GM12878 (cell line): ENCODE results near the gene ATP6V1C2. TPM values are rescaled to one million over a fixed set of nuclear protein-coding genes. Genes with fewer than 3 reads are reported as not detected.

Experiments used
- ATAC-seq: fragments of 200-7000 bp; cut with Tn5 transposase; 3 replicates; pipeline ENCODE4 v1.9.1; 2020; ENCODE audit warnings: mild to moderate bottlenecking, moderate library complexity
- BruUV-seq: library from RNA; stranded (reverse); fragments of 400-500 nt; replicated peaks from 2 replicates; lab custom pipeline; 2021; lab: Mats Ljungman, UMichigan
- CTCF ChIA-PET: fragments of 300-600 bp; sonication (Branson Sonifier 250); formaldehyde crosslinking; extraction: SDS; loops from one replicate; lab custom pipeline; 2021; ENCODE audit warnings: inconsistent platforms; lab: Yijun Ruan, JAX
- POLR2A ChIA-PET: fragments of 350-600 bp; formaldehyde crosslinking; extraction: SDS; loops from one replicate; lab custom pipeline; 2021; ENCODE audit warnings: inconsistent platforms; lab: Charles Lee
- RAD21 ChIA-PET: fragments of 300-600 bp; sonication (Branson Sonifier 250); formaldehyde crosslinking; loops from one replicate; lab custom pipeline; 2023; ENCODE audit warnings: antibody characterized with exemption; ENCODE audit not compliant: unreplicated experiment; lab: Charles Lee
- SMC1A ChIA-PET: fragments of 300-600 bp; sonication (Branson Sonifier 250); formaldehyde crosslinking; loops from one replicate; lab custom pipeline; 2023; ENCODE audit not compliant: unreplicated experiment, uncharacterized antibody; lab: Charles Lee
- DNase-seq: peaks from one replicate; pipeline ENCODE4 v3.0.0-alpha.2; 2011; ENCODE audit warnings: low read depth, low spot score
- FAIRE-seq: peaks from 3 replicates; lab custom pipeline; 2011; peaks lifted over from hg19 to GRCh38; lab: Jason Lieb, UNC
- H2AFZ ChIP-seq: 2 replicates; pipeline ENCODE4 v1.6.0; 2011; ENCODE audit warnings: low read depth, low read length, control low read depth; ENCODE audit not compliant: control insufficient read depth
- H3K27ac ChIP-seq: 2 replicates; pipeline ENCODE4 v1.5.1; 2011; ENCODE audit warnings: control low read depth; ENCODE audit not compliant: control insufficient read depth, insufficient read depth
- H3K27me3 ChIP-seq, 2 experiments: replicated peaks in 1 of 2; 2 replicates each; pipeline versions ENCODE4 v1.6.0 to v1.6.1; 2011; ENCODE audit warnings: low read length in 1 of 2; ENCODE audit not compliant: control insufficient read depth in 2 of 2, insufficient read depth in 2 of 2
- H3K36me3 ChIP-seq, 2 experiments: 2 replicates each; pipeline ENCODE4 v1.5.1; 2011; ENCODE audit warnings: low read length in 1 of 2; ENCODE audit not compliant: control insufficient read depth in 2 of 2, insufficient read depth in 2 of 2
- H3K4me1 ChIP-seq: 2 replicates; pipeline ENCODE4 v1.6.1; 2011; ENCODE audit warnings: mild to moderate bottlenecking, low read length, moderate library complexity, mixed read lengths; ENCODE audit not compliant: control insufficient read depth, insufficient read depth
- H3K4me2 ChIP-seq: 2 replicates; pipeline ENCODE4 v1.6.0; 2011; ENCODE audit warnings: control low read depth; ENCODE audit not compliant: control insufficient read depth, insufficient read depth
- H3K4me3 ChIP-seq: fragments of 200-600 bp; sonication (generic); 2 replicates; pipeline ENCODE4 v1.5.1; 2016
- H3K79me2 ChIP-seq: 2 replicates; pipeline ENCODE4 v1.6.0; 2011; ENCODE audit warnings: low read length; ENCODE audit not compliant: control insufficient read depth, insufficient read depth
- H3K9ac ChIP-seq: 2 replicates; pipeline ENCODE4 v1.8.0; 2011; ENCODE audit warnings: low read length, control low read depth, mixed read lengths; ENCODE audit not compliant: control insufficient read depth, insufficient read depth
- H3K9me3 ChIP-seq: replicated peaks from 3 replicates; pipeline ENCODE4 v1.5.1; 2011; ENCODE audit warnings: mild to moderate bottlenecking, low read length; ENCODE audit not compliant: control insufficient read depth, insufficient read depth
- H4K20me1 ChIP-seq: 2 replicates; pipeline ENCODE4 v1.6.0; 2011; ENCODE audit not compliant: control insufficient read depth, insufficient read depth
- CHD2 ChIP-seq: IDR thresholded peaks from 2 replicates; pipeline ENCODE4 v1.6.1; 2011; ENCODE audit warnings: low read depth, low read length, improper control_type of control experiment, borderline replicate concordance
- CREB1 ChIP-seq: IDR thresholded peaks from 2 replicates; pipeline ENCODE4 v1.6.1; 2012; ENCODE audit warnings: low read depth, mild to moderate bottlenecking, inconsistent platforms
- EED ChIP-seq: sonication (generic); IDR thresholded peaks from 2 replicates; pipeline ENCODE4 v1.6.1; 2016; ENCODE audit warnings: antibody characterized with exemption, low read depth
- FOXM1 ChIP-seq: IDR thresholded peaks from 2 replicates; pipeline ENCODE4 v1.6.1; 2012; ENCODE audit warnings: low read depth, mild to moderate bottlenecking, inconsistent platforms, low read length, moderate library complexity
- RAD21 ChIP-seq: IDR thresholded peaks from 2 replicates; pipeline ENCODE4 v1.6.1; 2011; ENCODE audit warnings: mild to moderate bottlenecking, low read depth, low read length, moderate library complexity; ENCODE audit not compliant: insufficient read depth
- RBBP5 ChIP-seq: fragments of 200-600 bp; sonication (generic); conservative IDR thresholded peaks from 2 replicates; pipeline ENCODE4 v1.6.1; 2016
- SREBF1 ChIP-seq: IDR thresholded peaks from 2 replicates; pipeline ENCODE4 v1.6.1; 2012; ENCODE audit warnings: mild to moderate bottlenecking, low read length
- SUPT20H ChIP-seq: IDR thresholded peaks from 2 replicates; pipeline ENCODE4 v1.6.1; 2011; ENCODE audit warnings: low read depth, mild to moderate bottlenecking, low read length, moderate library complexity, borderline replicate concordance; ENCODE audit not compliant: control insufficient read depth
- ZBED1 ChIP-seq: IDR thresholded peaks from 2 replicates; pipeline ENCODE4 v1.6.1; 2016; ENCODE audit warnings: borderline replicate concordance
- WGBS: methylation state at CpG from one replicate; pipeline ENCODE4 v1.1.6; 2016; ENCODE audit warnings: low lambda C conversion rate; ENCODE audit not compliant: insufficient replicate concordance, insufficient coverage; ENCODE audit errors: missing lambda C conversion rate; 5-methylcytosine and 5-hydroxymethylcytosine counted together
- in situ Hi-C: fragments of 300-500 bp; cut with MboI; formaldehyde crosslinking; loops from 9 replicates; pipeline ENCODE4 v1.14.3; 2018; ENCODE audit warnings: mixed read lengths
- intact Hi-C: fragments of 100-400 bp; cut with micrococcal nuclease; formaldehyde crosslinking; loops from one replicate; pipeline ENCODE4 v1.14.2; 2022; ENCODE audit not compliant: unreplicated experiment
- polyA plus RNA-seq, 11 experiments: library from polyadenylated mRNA; depleted of rRNA in 4 of 11; unstranded in 6 of 11; stranded (reverse) in 5 of 11; fragments of >200 nt; fragmentation: Nextera tagmentation in 4 of 11; fragmentation: Illumina TruSeq in 1 of 11; extraction: Ambion mirVana in 4 of 11; extraction: Trizol in 1 of 11; gene quantifications; 1 replicate in 1 of 11; 2 replicates in 10 of 11; pipeline versions ENCODE4 v1.2.1 to v1.2.3, GENCODE V29; 2011 to 2016; ENCODE audit warnings: inconsistent platforms in 2 of 11, missing spikeins in 2 of 11, low read depth in 1 of 11
- total RNA-seq, 4 experiments: library from RNA; depleted of rRNA in 3 of 4; stranded (reverse); fragments of >200 nt in 3 of 4; fragmentation: Illumina TruSeq in 1 of 4; extraction: Trizol in 1 of 4; gene quantifications; 2 replicates each; pipeline versions ENCODE4 v1.2.1 to v1.2.3, GENCODE V29; 2013 to 2021
- TF ChIP-seq, protein P1 (sequence below): IDR thresholded peaks from 2 replicates; pipeline ENCODE4 v1.6.1; 2011; ENCODE audit warnings: low read depth, low read length, improper control_type of control experiment, borderline replicate concordance
- TF ChIP-seq, protein P2 (sequence below): fragments of 450-650 bp; IDR thresholded peaks from 2 replicates; pipeline ENCODE4 v1.6.1; 2016; ENCODE audit warnings: mild to moderate bottlenecking

The ATP6V1C2 gene
- total and polyA plus RNA-seq, 10 of the 15 experiments (the other 5 are each of a cell fraction or from before 2014, with no cell fraction given): 0.04 to 1.5 (median 0.24) TPM; not detected in 1

DNA sequence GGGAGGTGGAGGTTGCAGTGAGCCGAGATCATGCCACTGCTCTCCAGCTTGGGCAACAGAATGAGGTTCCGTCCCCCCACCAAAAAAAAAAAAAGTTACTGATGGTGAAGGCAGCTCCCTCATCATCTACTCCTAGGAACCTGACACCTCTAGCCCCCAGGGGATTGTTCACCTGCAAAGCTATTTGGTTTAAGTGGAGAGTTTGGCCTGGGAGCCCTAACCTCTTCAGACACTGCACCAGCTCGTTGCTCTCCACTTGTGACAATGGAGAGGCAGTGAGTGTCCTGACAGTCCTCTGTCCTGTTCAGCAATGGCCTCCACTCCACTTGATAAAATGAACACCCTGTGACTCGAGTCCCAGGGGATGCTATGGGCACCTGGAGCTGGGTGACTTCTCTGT is 43.5 kb downstream of the ATP6V1C2 start:
- Histone ChIP-seq H3K27ac (no peak overlapping the region), H2AFZ (no peak overlapping the region), H3K27me3 (no peaks in the 10 kb centered on the region), H3K4me2 (no peak overlapping the region), H3K4me3 (no peak overlapping the region), H3K9ac (no peak overlapping the region), H4K20me1 (no peaks in the 10 kb centered on the region), H3K4me1 (no peaks in the 10 kb centered on the region), H3K36me3 (no peaks in the 10 kb centered on the region), H3K9me3 (no peaks in the 10 kb centered on the region), H3K79me2 (no peaks in the 10 kb centered on the region)
- TF ChIP-seq CREB1 (no peak), SUPT20H (no peak), RAD21 (no peak), SREBF1 (no peak), EED (no peak), RBBP5 (no peak), FOXM1 (no peak), CHD2 (no peak), ZBED1 (no peak)
- TF ChIP-seq, protein P1, sequence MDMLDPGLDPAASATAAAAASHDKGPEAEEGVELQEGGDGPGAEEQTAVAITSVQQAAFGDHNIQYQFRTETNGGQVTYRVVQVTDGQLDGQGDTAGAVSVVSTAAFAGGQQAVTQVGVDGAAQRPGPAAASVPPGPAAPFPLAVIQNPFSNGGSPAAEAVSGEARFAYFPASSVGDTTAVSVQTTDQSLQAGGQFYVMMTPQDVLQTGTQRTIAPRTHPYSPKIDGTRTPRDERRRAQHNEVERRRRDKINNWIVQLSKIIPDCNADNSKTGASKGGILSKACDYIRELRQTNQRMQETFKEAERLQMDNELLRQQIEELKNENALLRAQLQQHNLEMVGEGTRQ: no peak
- TF ChIP-seq, protein P2, sequence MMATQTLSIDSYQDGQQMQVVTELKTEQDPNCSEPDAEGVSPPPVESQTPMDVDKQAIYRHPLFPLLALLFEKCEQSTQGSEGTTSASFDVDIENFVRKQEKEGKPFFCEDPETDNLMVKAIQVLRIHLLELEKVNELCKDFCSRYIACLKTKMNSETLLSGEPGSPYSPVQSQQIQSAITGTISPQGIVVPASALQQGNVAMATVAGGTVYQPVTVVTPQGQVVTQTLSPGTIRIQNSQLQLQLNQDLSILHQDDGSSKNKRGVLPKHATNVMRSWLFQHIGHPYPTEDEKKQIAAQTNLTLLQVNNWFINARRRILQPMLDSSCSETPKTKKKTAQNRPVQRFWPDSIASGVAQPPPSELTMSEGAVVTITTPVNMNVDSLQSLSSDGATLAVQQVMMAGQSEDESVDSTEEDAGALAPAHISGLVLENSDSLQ: no peak
- ChIA-PET POLR2A (no interaction called here), RAD21 (no interaction called here), CTCF (no interaction called here), SMC1A (no interaction called here)
- no TSS peak for BruUV-seq
- ATAC-seq (no peak), FAIRE-seq (no peak), DNase-seq (no peak)
- intact Hi-C loops: no loop called here
- in situ Hi-C loops: no loop called here
- WGBS: 19% methylated on average over 4 of the region's 4 CpGs
